Calu3 (cell line): ENCODE measurements around the gene PWWP2B. TPM values are rescaled to one million over a fixed set of nuclear protein-coding genes. Genes with fewer than 3 reads are reported as not detected.

ENCODE experiments used
- BruUV-seq: library from RNA; stranded (reverse); fragments of 400-500 nt; replicated peaks from 2 replicates; lab custom pipeline; 2021; lab: Mats Ljungman, UMichigan
- CTCF ChIA-PET: fragments of 300-600 bp; sonication (Branson Sonifier 250); formaldehyde crosslinking; loops from one replicate; lab custom pipeline; 2022; ENCODE audit warnings: antibody characterized with exemption; lab: Charles Lee
- DNase-seq: peaks from one replicate; pipeline ENCODE4 v3.0.0; 2022
- H3K27ac Mint-ChIP-seq: one replicate; pipeline ENCODE4 v1.8.0; 2022; ENCODE audit warnings: mixed read lengths; ENCODE audit not compliant: unreplicated experiment
- H3K27me3 Mint-ChIP-seq: one replicate; pipeline ENCODE4 v1.8.0; 2022; ENCODE audit warnings: mixed read lengths; ENCODE audit not compliant: unreplicated experiment
- H3K36me3 Mint-ChIP-seq: one replicate; pipeline ENCODE4 v1.8.0; 2022; ENCODE audit warnings: mild to moderate bottlenecking, moderate library complexity, mixed read lengths; ENCODE audit not compliant: insufficient read depth, unreplicated experiment
- H3K4me1 Mint-ChIP-seq: one replicate; pipeline ENCODE4 v1.8.0; 2022; ENCODE audit warnings: mild to moderate bottlenecking, low read depth, mixed read lengths; ENCODE audit not compliant: unreplicated experiment
- H3K4me3 Mint-ChIP-seq: one replicate; pipeline ENCODE4 v1.8.0; 2022; ENCODE audit warnings: mild to moderate bottlenecking, low read depth, moderate library complexity, mixed read lengths; ENCODE audit not compliant: unreplicated experiment
- H3K9me3 Mint-ChIP-seq: one replicate; pipeline ENCODE4 v1.8.0; 2022; ENCODE audit warnings: low read depth, mixed read lengths; ENCODE audit not compliant: unreplicated experiment
- CTCF ChIP-seq: fragments of 200-600 bp; IDR thresholded peaks from one replicate; pipeline ENCODE4 v1.8.0; 2022; ENCODE audit warnings: antibody characterized with exemption; ENCODE audit not compliant: unreplicated experiment
- intact Hi-C: fragments of 100-400 bp; cut with micrococcal nuclease; formaldehyde crosslinking; loops from one replicate; pipeline ENCODE4 v1.10.0; 2022; ENCODE audit not compliant: unreplicated experiment
- total RNA-seq: library from RNA; stranded (reverse); gene quantifications from 2 replicates; pipeline ENCODE4 v1.2.3, GENCODE V29; 2022

The PWWP2B gene
- total RNA-seq, 1 experiment from 2014 or later: 12.9 TPM

GRCh38 chr10:132413226-132414205, 16.5 kb downstream of the PWWP2B start:
- no TSS peak for BruUV-seq
- no peak for TF ChIP-seq CTCF
- H3K4me3 Mint-ChIP-seq: no peak overlapping the region
- H3K27ac Mint-ChIP-seq: no peak overlapping the region
- no peaks in the 10 kb centered on the region for H3K9me3 Mint-ChIP-seq
- CTCF ChIA-PET: no interaction called here
- DNase-seq: no peak
- H3K27me3 Mint-ChIP-seq: no peaks in the 10 kb centered on the region
- H3K36me3 Mint-ChIP-seq: peaks cover 16% of the 10 kb centered on the region
- intact Hi-C loops: no loop called here
- H3K4me1 Mint-ChIP-seq: no peaks in the 10 kb centered on the region

GRCh38 chr10:132414402-132415016, 17.5 kb downstream of the PWWP2B start:
- intact Hi-C loops: no loop called here
- Mint-ChIP-seq H3K36me3 (peaks cover 14% of the 10 kb centered on the region), H3K4me3 (no peak overlapping the region), H3K9me3 (no peaks in the 10 kb centered on the region), H3K27ac (no peak overlapping the region), H3K27me3 (no peaks in the 10 kb centered on the region), H3K4me1 (no peaks in the 10 kb centered on the region)
- TF ChIP-seq CTCF: no peak
- BruUV-seq: no TSS peak
- CTCF ChIA-PET: no interaction called here
- DNase-seq: no peak

- intact Hi-C loops: no loop called here
- Mint-ChIP-seq H3K27me3 (no peaks in the 10 kb centered on the region), H3K4me3 (no peak overlapping the region), H3K4me1 (peaks cover 2% of the 10 kb centered on the region), H3K9me3 (no peaks in the 10 kb centered on the region), H3K36me3 (peaks cover 14% of the 10 kb centered on the region), H3K27ac (no peak overlapping the region)
- no peak for DNase-seq
- no peak for TF ChIP-seq CTCF
- CTCF ChIA-PET: no interaction called here
- no TSS peak for BruUV-seq
These were observed 18.3 kb downstream of the PWWP2B start for GRCh38 chr10:132415255-132415654.

GRCh38 chr10:132415956-132416355, 19.0 kb downstream of the PWWP2B start:
- Mint-ChIP-seq H3K4me1 (peaks cover 6% of the 10 kb centered on the region), H3K9me3 (no peaks in the 10 kb centered on the region), H3K27ac (no peak overlapping the region), H3K4me3 (no peak overlapping the region), H3K36me3 (peaks cover 14% of the 10 kb centered on the region), H3K27me3 (no peaks in the 10 kb centered on the region)
- BruUV-seq: no TSS peak
- intact Hi-C loops: no loop called here
- CTCF ChIA-PET: no interaction called here
- DNase-seq: no peak
- no peak for TF ChIP-seq CTCF
